H1 (cell line): ENCODE results near the gene KLHL7. TPM values are rescaled to one million over a fixed set of nuclear protein-coding genes. Genes with fewer than 3 reads are reported as not detected.

Source experiments
- CTCF ChIA-PET: fragments of 300-600 bp; sonication (Branson Sonifier 250); formaldehyde crosslinking; loops from one replicate; lab custom pipeline; 2021; ENCODE audit not compliant: partially characterized antibody; lab: Charles Lee
- POLR2A ChIA-PET: fragments of 300-600 bp; sonication (Branson Sonifier 250); formaldehyde crosslinking; loops from one replicate; lab custom pipeline; 2021; ENCODE audit warnings: inconsistent platforms; ENCODE audit not compliant: partially characterized antibody; lab: Charles Lee
- DNase-seq, 2 experiments: peaks; one replicate each; pipeline versions ENCODE4 v3.0.0 to v3.0.0-alpha.2; 2010 to 2022; ENCODE audit warnings: low spot score in 2 of 2, low read depth in 1 of 2, mixed read lengths in 1 of 2
- FAIRE-seq: peaks from 2 replicates; lab custom pipeline; 2011; peaks lifted over from hg19 to GRCh38; lab: Jason Lieb, UNC
- H2AFZ ChIP-seq: 2 replicates; pipeline ENCODE4 v1.8.1; 2012; ENCODE audit warnings: low read length, inconsistent platforms
- H2AK5ac ChIP-seq: 2 replicates; pipeline ENCODE4 v1.6.1; 2013; ENCODE audit warnings: low read depth, low read length
- H2BK120ac ChIP-seq: replicated peaks from 2 replicates; pipeline ENCODE3; 2013; ENCODE audit warnings: low read depth, low read length, inconsistent platforms
- H2BK12ac ChIP-seq: 2 replicates; pipeline ENCODE4 v1.6.1; 2013; ENCODE audit warnings: low read depth, low read length
- H2BK15ac ChIP-seq: 2 replicates; pipeline ENCODE4 v1.6.1; 2013; ENCODE audit warnings: low read length
- H2BK20ac ChIP-seq: 2 replicates; pipeline ENCODE4 v1.6.1; 2013; ENCODE audit warnings: low read length
- H2BK5ac ChIP-seq: 2 replicates; pipeline ENCODE4 v1.6.1; 2013; ENCODE audit warnings: low read depth, low read length
- H3K14ac ChIP-seq: 2 replicates; pipeline ENCODE4 v1.6.1; 2013; ENCODE audit warnings: inconsistent platforms; ENCODE audit not compliant: insufficient read length
- H3K18ac ChIP-seq: 2 replicates; pipeline ENCODE4 v1.6.1; 2013; ENCODE audit warnings: low read length; ENCODE audit errors: extremely low read depth
- H3K23ac ChIP-seq: 2 replicates; pipeline ENCODE4 v1.6.1; 2013; ENCODE audit warnings: inconsistent platforms; ENCODE audit not compliant: insufficient read length
- H3K23me2 ChIP-seq: 2 replicates; pipeline ENCODE4 v1.6.1; 2013; ENCODE audit warnings: low read depth, low read length
- H3K27ac ChIP-seq: 2 replicates; pipeline ENCODE4 v1.6.1; 2011; ENCODE audit warnings: low read depth, low read length, inconsistent platforms
- H3K27me3 ChIP-seq, 4 experiments: replicated peaks in 1 of 4; 1 replicate in 1 of 4; 2 replicates in 3 of 4; pipeline versions ENCODE4 v1.6.1 to v1.8.1; 2011 to 2013; ENCODE audit warnings: low read length in 3 of 4, mild to moderate bottlenecking in 3 of 4, inconsistent platforms in 2 of 4, mixed read lengths in 2 of 4, moderate library complexity in 1 of 4; ENCODE audit not compliant: control insufficient read depth in 3 of 4, insufficient read depth in 3 of 4; ENCODE audit errors: extremely low read depth in 1 of 4
- H3K36me3 ChIP-seq, 4 experiments: 2 replicates each; pipeline versions ENCODE4 v1.6.1 to v1.8.1; 2011 to 2013; ENCODE audit warnings: mild to moderate bottlenecking in 4 of 4, low read length in 3 of 4, moderate library complexity in 2 of 4, control low read depth in 1 of 4, inconsistent platforms in 1 of 4; ENCODE audit not compliant: insufficient read depth in 4 of 4, control insufficient read depth in 2 of 4
- H3K4ac ChIP-seq: replicated peaks from 2 replicates; pipeline ENCODE3; 2013; ENCODE audit warnings: low read length, low read depth, mixed read lengths, inconsistent platforms; ENCODE audit not compliant: insufficient read length
- H3K4me1 ChIP-seq, 4 experiments: replicated peaks in 1 of 4; 1 replicate in 1 of 4; 2 replicates in 3 of 4; pipeline versions ENCODE4 v1.6.1 to v1.8.1; 2011 to 2013; ENCODE audit warnings: low read length in 3 of 4, inconsistent platforms in 2 of 4, mixed read lengths in 1 of 4; ENCODE audit not compliant: insufficient read depth in 4 of 4, control insufficient read depth in 3 of 4
- H3K4me2 ChIP-seq, 2 experiments: 2 replicates each; pipeline versions ENCODE4 v1.6.1 to v1.8.1; 2011 to 2013; ENCODE audit warnings: low read depth in 2 of 2, low read length in 2 of 2, control low read depth in 1 of 2, inconsistent platforms in 1 of 2, mild to moderate bottlenecking in 1 of 2; ENCODE audit not compliant: insufficient read depth in 1 of 2
- H3K4me3 ChIP-seq, 4 experiments: fragments of 200-600, 300-600 bp in 1 of 4; sonication (generic), shearing (Covaris generic), sonication (Bioruptor Twin) in 1 of 4; 2 replicates each; pipeline versions ENCODE4 v1.5.1 to v1.8.1; 2011 to 2016; ENCODE audit warnings: low read length in 4 of 4, low read depth in 3 of 4, control low read depth in 2 of 4, inconsistent platforms in 2 of 4, mild to moderate bottlenecking in 2 of 4, mixed read lengths in 1 of 4, moderate library complexity in 1 of 4; ENCODE audit not compliant: insufficient read depth in 2 of 4; ENCODE audit errors: extremely low read depth in 1 of 4
- H3K56ac ChIP-seq: replicated peaks from 2 replicates; pipeline ENCODE3; 2013; ENCODE audit warnings: low read depth, mild to moderate bottlenecking, mixed read lengths, low read length, inconsistent platforms; ENCODE audit not compliant: insufficient read length
- H3K79me1 ChIP-seq: 2 replicates; pipeline ENCODE4 v1.6.1; 2013; ENCODE audit warnings: low read depth, low read length, control low read depth
- H3K79me2 ChIP-seq, 2 experiments: 2 replicates each; pipeline versions ENCODE4 v1.6.1 to v1.8.1; 2012 to 2013; ENCODE audit warnings: low read length in 2 of 2, mild to moderate bottlenecking in 2 of 2, inconsistent platforms in 1 of 2; ENCODE audit not compliant: insufficient read depth in 2 of 2, control insufficient read depth in 1 of 2
- H3K9ac ChIP-seq, 4 experiments: replicated peaks in 1 of 4; 1 replicate in 1 of 4; 2 replicates in 3 of 4; pipeline versions ENCODE4 v1.6.1 to v1.8.1; 2011 to 2013; ENCODE audit warnings: low read depth in 3 of 4, low read length in 3 of 4, control low read depth in 2 of 4, mild to moderate bottlenecking in 2 of 4, moderate library complexity in 2 of 4, inconsistent platforms in 1 of 4; ENCODE audit errors: extremely low read depth in 1 of 4
- H3K9me3 ChIP-seq, 2 experiments: 2 replicates each; pipeline versions ENCODE4 v1.6.1 to v1.8.1; 2012 to 2013; ENCODE audit warnings: mild to moderate bottlenecking in 2 of 2, moderate library complexity in 2 of 2, control low read depth in 1 of 2, inconsistent platforms in 1 of 2, low read depth in 1 of 2, low read length in 1 of 2, mixed read lengths in 1 of 2; ENCODE audit not compliant: insufficient read depth in 2 of 2
- H4K20me1 ChIP-seq, 2 experiments: replicated peaks in 1 of 2; 2 replicates each; pipeline versions ENCODE3 to v1.8.1; 2011 to 2013; ENCODE audit warnings: inconsistent platforms in 2 of 2, low read length in 2 of 2, mild to moderate bottlenecking in 1 of 2; ENCODE audit not compliant: insufficient read depth in 2 of 2, control insufficient read depth in 1 of 2
- H4K5ac ChIP-seq: 2 replicates; pipeline ENCODE4 v1.6.1; 2013; ENCODE audit warnings: low read length, low read depth, mixed read lengths, inconsistent platforms; ENCODE audit not compliant: insufficient read length
- H4K8ac ChIP-seq: 2 replicates; pipeline ENCODE4 v1.8.0; 2013; ENCODE audit warnings: mild to moderate bottlenecking, moderate library complexity, low read length, inconsistent platforms; ENCODE audit not compliant: insufficient read depth; ENCODE audit errors: extremely low read depth
- H4K91ac ChIP-seq: replicated peaks from 2 replicates; pipeline ENCODE3; 2013; ENCODE audit warnings: low read length, mixed read lengths, inconsistent platforms; ENCODE audit not compliant: insufficient read length
- ASH2L ChIP-seq: fragments of 200-600, 300-600 bp; sonication (generic); IDR thresholded peaks from one replicate; pipeline ENCODE4 v1.7.1; 2017; ENCODE audit warnings: low read length
- BACH1 ChIP-seq: IDR thresholded peaks from 2 replicates; pipeline ENCODE4 v1.6.1; 2012; ENCODE audit warnings: low read length, improper control_type of control experiment
- CBX5 ChIP-seq: fragments of 300-800, 300-1000 bp; sonication (generic); IDR thresholded peaks from 2 replicates; pipeline ENCODE4 v1.7.1; 2016; ENCODE audit warnings: antibody characterized with exemption, low read length, low read depth
- CTBP2 ChIP-seq: IDR thresholded peaks from 2 replicates; pipeline ENCODE4 v1.7.0; 2011; ENCODE audit warnings: borderline replicate concordance, mild to moderate bottlenecking, moderate library complexity, mixed read lengths, low read length; ENCODE audit not compliant: insufficient read depth, insufficient read length
- JUN ChIP-seq: IDR thresholded peaks from 2 replicates; pipeline ENCODE4 v1.6.1; 2011; ENCODE audit warnings: low read depth, mild to moderate bottlenecking, improper control_type of control experiment, low read length
- KDM1A ChIP-seq: fragments of 200-600, 300-600 bp; sonication (generic); IDR thresholded peaks from 2 replicates; pipeline ENCODE4 v1.7.1; 2016; ENCODE audit warnings: mild to moderate bottlenecking, low read length, borderline replicate concordance
- KDM5A ChIP-seq: fragments of 200-600 bp; IDR thresholded peaks from 2 replicates; pipeline ENCODE4 v1.7.1; 2012; ENCODE audit warnings: mild to moderate bottlenecking, low read length, inconsistent platforms, mixed read lengths
- NANOG ChIP-seq: IDR thresholded peaks from 2 replicates; pipeline ENCODE4 v1.6.1; 2011; ENCODE audit warnings: low read length, low read depth, mild to moderate bottlenecking, inconsistent platforms; ENCODE audit not compliant: insufficient read depth, poor library complexity, severe bottlenecking
- NRF1 ChIP-seq: IDR thresholded peaks from 2 replicates; pipeline ENCODE4 v1.6.1; 2011; ENCODE audit warnings: mild to moderate bottlenecking, low read depth, low read length, improper control_type of control experiment
- SAP30 ChIP-seq: fragments of 300-600 bp; sonication (generic); IDR thresholded peaks from 2 replicates; pipeline ENCODE4 v1.7.1; 2012; ENCODE audit warnings: low read length, moderate library complexity, mild to moderate bottlenecking, inconsistent platforms; ENCODE audit not compliant: insufficient read depth, insufficient replicate concordance
- SP2 ChIP-seq: IDR thresholded peaks from 2 replicates; pipeline ENCODE4 v1.6.1; 2012; ENCODE audit warnings: mild to moderate bottlenecking, low read length, inconsistent platforms
- YY1 ChIP-seq: IDR thresholded peaks from 2 replicates; pipeline ENCODE4 v1.6.1; 2011; ENCODE audit warnings: low read depth, mild to moderate bottlenecking, low read length
- WGBS, 2 experiments: shearing (Covaris generic) in 1 of 2; methylation state at CpG; one replicate each; pipeline versions ENCODE4 v1.1.6 to v1.1.7; 2013 to 2015; ENCODE audit warnings: low lambda C conversion rate in 2 of 2, mixed read lengths in 2 of 2, inconsistent platforms in 1 of 2, low coverage in 1 of 2, missing lambda C conversion rate in 1 of 2; ENCODE audit not compliant: insufficient replicate concordance in 2 of 2, insufficient coverage in 1 of 2, insufficient read length in 1 of 2; ENCODE audit errors: extremely low coverage in 1 of 2, missing lambda C conversion rate in 1 of 2; 5-methylcytosine and 5-hydroxymethylcytosine counted together
- polyA plus RNA-seq, 7 experiments: library from polyadenylated mRNA; depleted of rRNA in 3 of 7; stranded (reverse) in 5 of 7; unstranded in 2 of 7; fragments of >200 nt in 5 of 7; fragments of 200-250 nt in 2 of 7; gene quantifications; 1 replicate in 5 of 7; 2 replicates in 1 of 7; 4 replicates in 1 of 7; pipeline versions ENCODE4 v1.2.1 to v1.2.3, GENCODE V29; 2011 to 2013; ENCODE audit warnings: missing spikeins in 2 of 7, mixed read lengths in 2 of 7
- total RNA-seq: library from RNA; stranded (reverse); fragmentation: NEBNext Ultra II Directional; extraction: Animal tissue kit (Norgen Biotek cat#: 25700); gene quantifications from 2 replicates; pipeline ENCODE4 v1.2.1, GENCODE V29; 2021

The KLHL7 gene
- total and polyA plus RNA-seq, 2 of the 8 experiments (the other 6 are each of a cell fraction or from before 2014, with no cell fraction given): 65.3 to 115 TPM

- FAIRE-seq (no peak), DNase-seq (no peak)
- peak overlapping the region; percentile 28 for H2AFZ ChIP-seq
- H3K4me3 ChIP-seq: no peak overlapping the region
- no peak overlapping the region for H4K8ac ChIP-seq
- no peak overlapping the region for H4K5ac ChIP-seq
- no peaks in the 10 kb centered on the region; a peak in 2 of 7 replicates for H3K4me1 ChIP-seq
- H2AK5ac ChIP-seq: no peak overlapping the region
- no peak overlapping the region for H2BK15ac ChIP-seq
- no peaks in the 10 kb centered on the region for H4K20me1 ChIP-seq
- no peak overlapping the region for H3K9ac ChIP-seq
- WGBS, 2 experiments: 85% methylated on average over 4 of the region's 4 CpGs; no CpG with 5 or more reads in 1 of the 2 experiments
- no peak overlapping the region for H3K4me2 ChIP-seq
- H3K23me2 ChIP-seq: no peaks in the 10 kb centered on the region
- no peak overlapping the region for H3K56ac ChIP-seq
- no peak overlapping the region for H3K23ac ChIP-seq
- TF ChIP-seq KDM1A (no peak), BACH1 (no peak), CBX5 (no peak), NANOG (no peak), SP2 (no peak), CTBP2 (no peak), JUN (no peak), NRF1 (no peak), SAP30 (no peak), ASH2L (no peak), YY1 (no peak), KDM5A (no peak)
- TF ChIP-seq, all 59 proteins: peak for 0
- no peaks in the 10 kb centered on the region for H3K79me1 ChIP-seq
- H2BK5ac ChIP-seq: no peak overlapping the region
- no peak overlapping the region for H3K14ac ChIP-seq
- no peak overlapping the region for H2BK12ac ChIP-seq
- no peak overlapping the region for H3K27ac ChIP-seq
- ChIA-PET CTCF (no interaction called here), POLR2A (interaction anchor here (0.8 to 2.0 kb wide), 4 partner anchors 8 to 402 kb away, joined by 3 to 4 read pairs (median 4); no protein-coding TSS in a partner anchor)
- H3K36me3 ChIP-seq: no peaks in the 10 kb centered on the region
- no peak overlapping the region for H2BK120ac ChIP-seq
- H2BK20ac ChIP-seq: no peak overlapping the region
- no peak overlapping the region for H3K4ac ChIP-seq
- H3K18ac ChIP-seq: no peak overlapping the region
- H3K27me3 ChIP-seq: no peaks in the 10 kb centered on the region; a peak in 2 of 7 replicates
- H3K79me2 ChIP-seq: no peaks in the 10 kb centered on the region
- no peak overlapping the region for H4K91ac ChIP-seq
- no peaks in the 10 kb centered on the region for H3K9me3 ChIP-seq
Measured at GRCh38 chr7:23212841-23213240, 107.3 kb downstream of the KLHL7 start.
